GM21723 (cell line): ENCODE data around the gene SRPK2.
A peak's percentile ranks its signal among the peaks of the same experiment; 100 is the strongest.
"Not testable (repeated sequence)": the region's sequence is repeated elsewhere in the genome, so short reads cannot be mapped to it uniquely, and the experiment has no call there.

Experiments
- ATAC-seq: cut with Tn5 transposase; IDR thresholded peaks from one replicate; pipeline ENCODE4 v1.9.1; 2021; ENCODE audit warnings: mild to moderate bottlenecking, moderate library complexity; ENCODE audit not compliant: unreplicated experiment

SRPK2 gene

GRCh38 chr7:105388356-105389087 is at the start of gene SRPK2:
Gene SRPK2, minus strand, starts transcription at chr7:105388921.
- ATAC-seq, result peak; percentile 81

- no peak for ATAC-seq
Observed at GRCh38 chr7:105438254-105438653, 49.5 kb upstream of the SRPK2 start.

GRCh38 chr7:105437356-105437755 is 48.6 kb upstream of the SRPK2 start:
- not testable (repeated sequence) for ATAC-seq

- no peak for ATAC-seq
Observed at GRCh38 chr7:105429746-105430612, 41.3 kb upstream of the SRPK2 start.

GRCh38 chr7:105426606-105427146 is 38.0 kb upstream of the SRPK2 start:
- no peak for ATAC-seq

GRCh38 chr7:105423987-105424386 is 35.3 kb upstream of the SRPK2 start:
- no peak for ATAC-seq

GRCh38 chr7:105413887-105414437 is 25.2 kb upstream of the SRPK2 start:
- ATAC-seq, result no peak

- ATAC-seq, result not testable (repeated sequence)
Observed at GRCh38 chr7:105410774-105411173, 22.1 kb upstream of the SRPK2 start.

- ATAC-seq, result not testable (repeated sequence)
Observed at GRCh38 chr7:105409775-105410174, 21.1 kb upstream of the SRPK2 start.

- no peak for ATAC-seq
Observed at GRCh38 chr7:105408791-105409410, 20.2 kb upstream of the SRPK2 start.

- ATAC-seq, result no peak
Observed at GRCh38 chr7:105403128-105403527, 14.4 kb upstream of the SRPK2 start.

GRCh38 chr7:105402221-105403095 is 13.7 kb upstream of the SRPK2 start:
- ATAC-seq, result no peak

GRCh38 chr7:105399043-105399725 is 10.5 kb upstream of the SRPK2 start:
- ATAC-seq, result no peak

GRCh38 chr7:105396566-105396965 is 7.8 kb upstream of the SRPK2 start:
- ATAC-seq, result no peak

- ATAC-seq, result no peak
Observed at GRCh38 chr7:105391429-105391828, 2.7 kb upstream of the SRPK2 start.

GRCh38 chr7:105389889-105390288 is 1.2 kb upstream of the SRPK2 start:
- ATAC-seq, result no peak

- peak; percentile 33 for ATAC-seq
Observed at GRCh38 chr7:105389088-105389650, 448 bp upstream of the SRPK2 start.

GRCh38 chr7:105387508-105388355 is 989 bp downstream of the SRPK2 start:
- peak; percentile 50 for ATAC-seq
